HepG2 (cell line): Measurements from ENCODE around the gene SEC61G. TPM values are rescaled to one million over a fixed set of nuclear protein-coding genes. Genes with fewer than 3 reads are reported as not detected.

Experiments used
- ATF7 ChIP-seq, 2 experiments: fragments of 450-650 bp in 1 of 2; sonication (generic) in 1 of 2; formaldehyde crosslinking in 1 of 2; IDR thresholded peaks; 2 replicates each; pipeline versions ENCODE4 v1.4.0 to v1.6.1; 2016 to 2020; ENCODE audit warnings: antibody characterized with exemption in 1 of 2, mild to moderate bottlenecking in 1 of 2, missing genetic modification reagents in 1 of 2
- BRD4 ChIP-seq: sonication (generic); formaldehyde crosslinking; IDR thresholded peaks from 2 replicates; pipeline ENCODE4 v1.4.0; 2020; ENCODE audit warnings: missing genetic modification reagents
- BRF2 ChIP-seq: sonication (generic); formaldehyde crosslinking; IDR thresholded peaks from 2 replicates; pipeline ENCODE4 v1.8.1; 2022; ENCODE audit warnings: mild to moderate bottlenecking, missing genetic modification reagents
- ERF ChIP-seq: IDR thresholded peaks from 2 replicates; pipeline ENCODE4 v1.6.1; 2018; ENCODE audit warnings: missing biosample characterization, missing genetic modification reagents
- GPBP1L1 ChIP-seq: sonication (generic); formaldehyde crosslinking; IDR thresholded peaks from 2 replicates; pipeline ENCODE4 v1.5.0; 2020; ENCODE audit warnings: mild to moderate bottlenecking, missing genetic modification reagents
- KLF15 ChIP-seq: sonication (generic); formaldehyde crosslinking; IDR thresholded peaks from 2 replicates; pipeline ENCODE4 v1.8.1; 2023; ENCODE audit warnings: borderline replicate concordance, mild to moderate bottlenecking, inconsistent platforms, missing genetic modification reagents, mixed read lengths
- NR2F2 ChIP-seq: IDR thresholded peaks from 2 replicates; pipeline ENCODE4 v1.6.1; 2012; ENCODE audit warnings: low read depth, inconsistent platforms, borderline replicate concordance
- POLR2AphosphoS2 ChIP-seq: IDR thresholded peaks from 2 replicates; pipeline ENCODE4 v1.6.1; 2011; ENCODE audit warnings: low read depth, low read length, improper control_type of control experiment
- TARDBP ChIP-seq: sonication (generic); formaldehyde crosslinking; IDR thresholded peaks from 2 replicates; pipeline ENCODE4 v1.8.0; 2022; ENCODE audit warnings: mild to moderate bottlenecking, missing genetic modification reagents
- ZC3H4 ChIP-seq: sonication (generic); formaldehyde crosslinking; IDR thresholded peaks from 2 replicates; pipeline ENCODE4 v1.4.0; 2020; ENCODE audit warnings: missing genetic modification reagents, borderline replicate concordance
- ZFYVE20 ChIP-seq: sonication (generic); formaldehyde crosslinking; IDR thresholded peaks from 2 replicates; pipeline ENCODE4 v1.8.0; 2023; ENCODE audit warnings: low read depth, mild to moderate bottlenecking, moderate library complexity, missing genetic modification reagents, borderline replicate concordance
- ZGPAT ChIP-seq: IDR thresholded peaks from 2 replicates; pipeline ENCODE4 v1.6.1; 2016; ENCODE audit warnings: mild to moderate bottlenecking
- ZNF224 ChIP-seq: sonication (generic); formaldehyde crosslinking; IDR thresholded peaks from 2 replicates; pipeline ENCODE4 v1.5.0; 2020; ENCODE audit warnings: mild to moderate bottlenecking, missing genetic modification reagents
- ZNF556 ChIP-seq: sonication (generic); formaldehyde crosslinking; IDR thresholded peaks from 2 replicates; pipeline ENCODE4 v1.4.0; 2020; ENCODE audit warnings: mild to moderate bottlenecking, missing genetic modification reagents, borderline replicate concordance
- ZNF598 ChIP-seq: sonication (generic); formaldehyde crosslinking; IDR thresholded peaks from 2 replicates; pipeline ENCODE4 v1.5.1; 2020; ENCODE audit warnings: mild to moderate bottlenecking, missing genetic modification reagents, borderline replicate concordance
- ZNF646 ChIP-seq: sonication (generic); formaldehyde crosslinking; IDR thresholded peaks from 2 replicates; pipeline ENCODE4 v1.9.0; 2021; ENCODE audit warnings: mild to moderate bottlenecking, missing genetic modification reagents
- ZNF83 ChIP-seq: sonication (generic); formaldehyde crosslinking; IDR thresholded peaks from 2 replicates; pipeline ENCODE4 v1.4.0; 2020; ENCODE audit warnings: missing genetic modification reagents, mild to moderate bottlenecking, borderline replicate concordance
- polyA plus RNA-seq, 8 experiments: library from polyadenylated mRNA; depleted of rRNA in 3 of 8; stranded (reverse) in 7 of 8; unstranded in 1 of 8; fragments of >200 nt; fragmentation: Illumina TruSeq in 4 of 8; extraction: Trizol in 4 of 8; gene quantifications; 2 replicates each; pipeline versions ENCODE4 v1.2.1 to v1.2.3, GENCODE V29; 2011 to 2016; ENCODE audit warnings: low read depth in 4 of 8, missing spikeins in 1 of 8, mixed read lengths in 1 of 8; ENCODE audit not compliant: insufficient read depth in 1 of 8
- total RNA-seq, 5 experiments: library from RNA; depleted of rRNA; stranded (reverse); fragments of >200 nt; fragmentation: Illumina TruSeq; extraction: Trizol; gene quantifications; 2 replicates each; pipeline ENCODE4 v1.2.3, GENCODE V29; 2016; ENCODE audit warnings: low read depth in 1 of 5

The SEC61G gene
- total and polyA plus RNA-seq, 2 of the 13 experiments (the other 11 are each of a cell fraction or from before 2014, with no cell fraction given) = 126 to 328 TPM

- no peak for TF ChIP-seq ZNF646
- peak; percentile 36; the same call in 1 of the 2 replicates for TF ChIP-seq NR2F2
- no peak for TF ChIP-seq BRF2 (CRISPR knock-in tag)
- 0 out of 2 replicates have a peak, but pooled peaks have one; percentile 49 for TF ChIP-seq ZNF556 (CRISPR knock-in tag)
- no peak for TF ChIP-seq ATF7 (IDR thresholded peaks at IDR 0.05)
- peak; percentile 42; the same call in 1 of the 2 replicates for TF ChIP-seq ATF7 (CRISPR knock-in tag; IDR thresholded peaks at IDR 0.05)
- no peak for TF ChIP-seq ZC3H4 (CRISPR knock-in tag)
- peak; percentile 91; the same call in 1 of the 2 replicates for TF ChIP-seq ZNF598 (CRISPR knock-in tag)
- TF ChIP-seq ZGPAT (CRISPR knock-in tag) = peak; percentile 41
- TF ChIP-seq ZNF224 (CRISPR knock-in tag) = peak; percentile 92; the same call in 1 of the 2 replicates
- peak; percentile 50 for TF ChIP-seq BRD4 (CRISPR knock-in tag)
- no peak for TF ChIP-seq TARDBP (CRISPR knock-in tag)
- TF ChIP-seq KLF15 (CRISPR knock-in tag) = 0 out of 2 replicates have a peak, but pooled peaks have one; percentile 39
- TF ChIP-seq GPBP1L1 (CRISPR knock-in tag) = no peak
- TF ChIP-seq ZFYVE20 (CRISPR knock-in tag) = no peak
- no peak for TF ChIP-seq ZNF83 (CRISPR knock-in tag)
- no peak for TF ChIP-seq POLR2AphosphoS2
- peak; percentile 58 for TF ChIP-seq ERF
Measured at GRCh38 chr7:54758702-54759592, at the start of gene SEC61G (continued).
